Ovary (tissue), 9 donors: ENCODE data around the gene TMCC2. TPM values are rescaled to one million over a fixed set of nuclear protein-coding genes. Genes with fewer than 3 reads are reported as not detected.

ENCODE experiments used
- DNase-seq, 5 donors: peaks; one replicate each; pipeline ENCODE4 v3.0.0-alpha.2; 2019 to 2020
- H3K27ac ChIP-seq, 2 donors: fragments of 200-600 bp; one replicate each; pipeline versions ENCODE4 v1.5.1 to v1.8.0; 2019 to 2022
- H3K27me3 ChIP-seq: fragments of 200-600 bp; one replicate; pipeline ENCODE4 v1.8.0; 2022
- H3K36me3 ChIP-seq: fragments of 200-600 bp; sonication (generic); one replicate; pipeline ENCODE4 v1.5.1; 2019
- H3K4me1 ChIP-seq: one replicate; pipeline ENCODE4 v1.8.1; 2013; ENCODE audit warnings: mild to moderate bottlenecking, moderate library complexity; ENCODE audit not compliant: insufficient read depth
- H3K4me3 ChIP-seq: fragments of 200-600 bp; sonication (generic); one replicate; pipeline ENCODE4 v1.5.1; 2017
- H3K9me3 ChIP-seq, 2 donors: fragments of 200-600 bp in 1 of 2; sonication (generic) in 1 of 2; one replicate each; pipeline versions ENCODE4 v1.5.1 to v1.8.1; 2013 to 2019; ENCODE audit warnings: mild to moderate bottlenecking in 1 of 2, moderate library complexity in 1 of 2
- EP300 ChIP-seq: sonication (generic); formaldehyde crosslinking; IDR thresholded peaks from one replicate; pipeline ENCODE4 v1.6.1; 2017; ENCODE audit warnings: antibody characterized with exemption
- POLR2A ChIP-seq: fragments of 450-650 bp; IDR thresholded peaks from one replicate; pipeline ENCODE4 v1.6.1; 2017; ENCODE audit warnings: antibody characterized with exemption, mild to moderate bottlenecking, moderate library complexity
- WGBS, 3 donors: extraction: QIAGEN DNeasy Blood & Tissue Kit in 1 of 3; methylation state at CpG; one replicate each; pipeline versions ENCODE4 v1.1.5 to v1.1.7; 2013 to 2017; 5-methylcytosine and 5-hydroxymethylcytosine counted together
- intact Hi-C, 4 donors: fragments of 100-400 bp; cut with DNase I; formaldehyde crosslinking; loops; one replicate each; pipeline versions ENCODE4 v1.11.0 to v1.15.1; 2022 to 2023
- polyA plus RNA-seq, 2 donors: library from polyadenylated mRNA; stranded (reverse); fragments of 200-250 nt in 1 of 2; fragments of 350-450 nt in 1 of 2; fragmentation: Illumina TruSeq in 1 of 2; extraction: RNeasy Lipid Tissue Mini Kit (QIAGEN cat#74804) in 1 of 2; gene quantifications; one replicate each; pipeline ENCODE4 v1.2.3, GENCODE V29; 2013 to 2014
- total RNA-seq, 7 donors: library from RNA; depleted of rRNA in 2 of 7; stranded (reverse); fragments of >200 nt in 2 of 7; fragmentation: NEBNext Ultra II Directional in 3 of 7; extraction: Animal tissue kit (Norgen Biotek cat#: 25700) in 3 of 7; gene quantifications; one replicate each; pipeline versions ENCODE4 v1.1.0 to v1.2.4, GENCODE V29; 2016 to 2023
- TF ChIP-seq, protein P1 (sequence below), 3 donors: fragments of 450-650 bp in 2 of 3; fragments of 200-600 bp in 1 of 3; IDR thresholded peaks; one replicate each; pipeline versions ENCODE4 v1.5.1 to v1.8.0; 2016 to 2022; ENCODE audit warnings: antibody characterized with exemption in 3 of 3, mild to moderate bottlenecking in 1 of 3
- donor health status: DM: no; HTN: no; CAD: no; lungs with moderate emphysema.
- donor health status: DM: no; HTN: no; CAD: no.
- donor health status: Bipolar disorder and iron deficiency.
- donor health status: DM: yes; HTN: yes; CAD: no.
- donor health status: DM: no; HTN: no; CAD: no.
- donor health status: DM: yes; HTN: yes; CAD: no.

TMCC2 gene
- total and polyA plus RNA-seq, 9 donors: 2.3 to 11.0 (median 7.8) TPM

DNA sequence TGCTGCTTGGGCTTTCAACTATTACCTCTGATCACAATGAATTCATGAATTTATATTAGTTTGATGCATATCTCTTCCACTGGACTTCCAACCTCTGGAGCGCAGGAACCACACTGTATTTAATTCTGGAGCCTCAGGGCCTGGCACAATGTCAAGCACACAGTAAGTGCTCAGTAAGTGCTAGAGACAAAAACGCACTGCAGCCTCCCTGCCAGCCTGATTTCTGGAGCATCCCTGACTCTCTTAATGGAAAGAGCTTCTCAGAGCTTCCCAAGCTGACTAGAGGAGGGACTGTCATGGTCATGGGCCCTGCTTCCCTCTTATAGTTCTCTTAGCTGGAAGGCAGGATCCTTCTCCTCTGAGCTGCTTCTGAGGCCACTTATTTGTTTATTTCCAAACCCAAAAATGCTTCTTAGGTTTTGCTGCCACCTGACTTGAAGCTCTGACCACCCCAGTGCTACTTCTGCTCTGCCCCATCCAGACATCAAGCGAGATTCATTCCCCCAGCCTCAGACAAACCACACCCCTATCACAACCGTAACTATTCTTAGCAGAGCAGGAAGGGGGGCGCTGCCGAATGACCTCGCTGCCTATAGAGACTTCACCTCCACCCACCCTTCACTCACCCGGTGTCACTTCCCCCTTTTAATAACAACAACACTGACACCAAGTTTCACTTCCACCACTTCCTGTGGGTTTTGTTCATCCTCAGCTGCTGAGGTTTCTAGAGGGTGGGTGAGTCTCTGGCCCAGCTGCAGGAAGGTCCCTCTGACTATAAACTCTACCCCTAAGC is 60.2 kb downstream of the TMCC2 start:
- Histone ChIP-seq H3K36me3 (no peaks in the 10 kb centered on the region), H3K27ac (no peak overlapping the region), H3K4me3 (no peak overlapping the region), H3K4me1 (peaks cover 11% of the 10 kb centered on the region), H3K27me3 (no peaks in the 10 kb centered on the region), H3K9me3 (no peaks in the 10 kb centered on the region)
- TF ChIP-seq, protein P1, sequence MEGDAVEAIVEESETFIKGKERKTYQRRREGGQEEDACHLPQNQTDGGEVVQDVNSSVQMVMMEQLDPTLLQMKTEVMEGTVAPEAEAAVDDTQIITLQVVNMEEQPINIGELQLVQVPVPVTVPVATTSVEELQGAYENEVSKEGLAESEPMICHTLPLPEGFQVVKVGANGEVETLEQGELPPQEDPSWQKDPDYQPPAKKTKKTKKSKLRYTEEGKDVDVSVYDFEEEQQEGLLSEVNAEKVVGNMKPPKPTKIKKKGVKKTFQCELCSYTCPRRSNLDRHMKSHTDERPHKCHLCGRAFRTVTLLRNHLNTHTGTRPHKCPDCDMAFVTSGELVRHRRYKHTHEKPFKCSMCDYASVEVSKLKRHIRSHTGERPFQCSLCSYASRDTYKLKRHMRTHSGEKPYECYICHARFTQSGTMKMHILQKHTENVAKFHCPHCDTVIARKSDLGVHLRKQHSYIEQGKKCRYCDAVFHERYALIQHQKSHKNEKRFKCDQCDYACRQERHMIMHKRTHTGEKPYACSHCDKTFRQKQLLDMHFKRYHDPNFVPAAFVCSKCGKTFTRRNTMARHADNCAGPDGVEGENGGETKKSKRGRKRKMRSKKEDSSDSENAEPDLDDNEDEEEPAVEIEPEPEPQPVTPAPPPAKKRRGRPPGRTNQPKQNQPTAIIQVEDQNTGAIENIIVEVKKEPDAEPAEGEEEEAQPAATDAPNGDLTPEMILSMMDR (IDR thresholded peaks at IDR 0.05): no peak
- WGBS, 3 donors: 67 to 78% (median 70%) methylated on average over 8 of the region's 8 CpGs
- intact Hi-C loops: no loop called here
- DNase-seq: no peak

DNA sequence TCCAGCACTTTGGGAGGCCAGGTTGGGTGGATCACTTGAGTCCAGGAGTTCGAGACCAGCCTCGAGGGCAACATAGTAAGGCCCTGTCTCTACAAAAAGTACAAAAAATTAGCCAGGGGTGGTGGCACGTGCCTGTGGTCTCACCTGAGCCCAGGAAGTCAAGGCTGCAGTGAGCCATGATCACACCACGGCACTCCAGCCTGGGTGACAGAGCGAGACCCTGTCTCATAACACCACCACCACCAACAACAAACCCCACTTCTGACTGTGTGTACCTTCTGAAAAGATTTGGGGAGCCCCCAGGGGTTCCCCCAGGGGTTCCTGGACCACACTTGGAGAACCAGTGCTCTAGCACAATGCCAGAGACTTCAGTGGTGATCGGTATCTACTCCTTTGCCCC is 63.9 kb downstream of the TMCC2 start:
- H3K4me1 ChIP-seq: peaks cover 13% of the 10 kb centered on the region
- H3K27ac ChIP-seq: no peak overlapping the region
- no peak for DNase-seq
- H3K9me3 ChIP-seq: no peaks in the 10 kb centered on the region
- H3K4me3 ChIP-seq: no peak overlapping the region
- intact Hi-C loops: no loop called here
- TF ChIP-seq, protein P1 (IDR thresholded peaks at IDR 0.05): no peak
- no peak for TF ChIP-seq POLR2A
- TF ChIP-seq EP300: no peak
- H3K36me3 ChIP-seq: no peaks in the 10 kb centered on the region
- WGBS, 3 donors: 94 to 98% (median 95%) methylated on average over 6 of the region's 6 CpGs
- H3K27me3 ChIP-seq: no peaks in the 10 kb centered on the region

DNA sequence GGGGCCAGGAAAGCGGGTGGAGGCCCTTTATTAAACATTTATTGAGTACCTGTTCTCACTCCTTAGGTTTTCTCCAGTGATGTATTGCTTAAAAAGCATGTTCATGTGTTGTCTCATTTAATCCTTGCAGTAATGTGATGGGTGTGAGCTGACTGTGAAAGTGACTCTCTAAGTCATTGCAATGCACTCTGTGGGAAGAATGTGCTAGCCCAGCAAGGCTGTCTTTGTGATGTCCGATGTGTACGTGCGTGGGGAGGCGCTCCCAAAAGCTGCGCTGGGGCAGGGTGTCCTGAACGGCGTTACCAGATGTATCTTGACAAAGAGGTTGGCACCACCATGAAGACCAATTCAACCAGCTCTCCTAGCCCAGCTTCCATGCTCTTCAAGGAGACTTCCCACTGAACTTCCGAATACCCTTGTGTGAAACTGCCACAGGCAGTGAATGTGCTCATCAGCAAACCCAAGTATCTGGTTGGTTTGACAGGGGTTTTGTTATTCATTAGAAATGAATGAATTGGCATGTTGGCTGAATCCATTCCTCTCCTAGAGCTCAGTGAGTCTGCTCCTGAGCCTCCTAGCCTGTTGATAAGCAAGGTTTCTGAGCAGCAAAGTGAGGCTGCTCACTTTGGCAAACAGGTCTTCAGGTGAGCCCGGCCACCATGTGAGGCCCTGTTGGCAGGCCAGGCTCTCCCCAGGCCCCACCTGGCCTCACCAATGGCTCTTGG is 65.8 kb downstream of the TMCC2 start:
- no peaks in the 10 kb centered on the region for H3K36me3 ChIP-seq
- intact Hi-C loops: no loop called here
- 94 to 96% (median 95%) methylated on average over 10 of the region's 10 CpGs for WGBS, 3 donors
- no peak overlapping the region for H3K4me3 ChIP-seq
- H3K27me3 ChIP-seq: no peaks in the 10 kb centered on the region
- H3K4me1 ChIP-seq: peaks cover 13% of the 10 kb centered on the region
- no peak for TF ChIP-seq POLR2A
- no peak for TF ChIP-seq EP300
- TF ChIP-seq, protein P1 (IDR thresholded peaks at IDR 0.05): no peak
- DNase-seq: no peak
- no peaks in the 10 kb centered on the region for H3K9me3 ChIP-seq
- peak overlapping the region; percentile 51 to 85 for H3K27ac ChIP-seq

DNA sequence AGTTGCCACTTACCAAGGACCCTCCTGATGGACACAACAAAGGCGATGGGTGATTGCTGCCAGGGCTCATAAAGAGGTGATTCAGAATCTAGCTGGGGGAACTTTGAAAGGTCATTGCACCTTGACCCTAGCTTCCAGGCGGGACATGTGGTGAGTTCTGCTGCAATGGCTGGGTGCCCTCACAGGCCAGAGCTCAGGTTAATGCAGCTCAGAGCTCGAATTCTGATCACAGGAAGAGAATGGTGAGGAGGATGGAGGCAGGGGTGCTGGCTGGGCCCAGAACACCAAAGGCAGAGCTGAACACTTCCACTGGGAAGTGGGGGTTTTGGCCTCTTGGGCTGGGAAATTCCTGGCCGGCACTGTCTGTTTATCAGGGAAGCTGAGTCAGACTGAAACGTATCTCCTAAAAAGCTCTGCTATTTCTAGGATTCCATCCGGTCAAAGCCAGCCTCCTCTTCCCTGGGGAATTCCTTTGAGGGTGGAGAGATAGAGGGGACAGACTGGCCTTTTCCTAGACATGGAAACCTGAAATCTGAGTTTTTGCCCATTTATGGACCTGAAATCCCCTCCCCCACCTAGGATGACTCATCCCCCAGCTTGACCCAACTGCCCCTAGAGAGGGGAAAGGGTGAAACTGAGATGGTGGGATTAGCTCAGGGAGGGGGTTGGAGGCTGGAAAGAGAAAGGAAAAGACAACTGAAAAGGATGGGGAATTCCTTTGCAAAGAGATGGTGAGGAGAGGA is 66.6 kb downstream of the TMCC2 start:
- H3K4me1 ChIP-seq: peaks cover 13% of the 10 kb centered on the region
- peak overlapping the region; percentile 51 to 85 for H3K27ac ChIP-seq
- peak; percentile 71 to 82 (median 81) for DNase-seq
- no peak overlapping the region for H3K4me3 ChIP-seq
- TF ChIP-seq, protein P1 (IDR thresholded peaks at IDR 0.05): no peak
- TF ChIP-seq POLR2A (peak; percentile 2), EP300 (no peak)
- H3K27me3 ChIP-seq: no peaks in the 10 kb centered on the region
- H3K9me3 ChIP-seq: no peaks in the 10 kb centered on the region
- intact Hi-C loops: no loop called here
- H3K36me3 ChIP-seq: no peaks in the 10 kb centered on the region
- WGBS, 3 donors: 19 to 27% (median 27%) methylated on average over 6 of the region's 6 CpGs
